ENCODE measurements around the gene CAMTA1.

The CAMTA1 gene

DNA sequence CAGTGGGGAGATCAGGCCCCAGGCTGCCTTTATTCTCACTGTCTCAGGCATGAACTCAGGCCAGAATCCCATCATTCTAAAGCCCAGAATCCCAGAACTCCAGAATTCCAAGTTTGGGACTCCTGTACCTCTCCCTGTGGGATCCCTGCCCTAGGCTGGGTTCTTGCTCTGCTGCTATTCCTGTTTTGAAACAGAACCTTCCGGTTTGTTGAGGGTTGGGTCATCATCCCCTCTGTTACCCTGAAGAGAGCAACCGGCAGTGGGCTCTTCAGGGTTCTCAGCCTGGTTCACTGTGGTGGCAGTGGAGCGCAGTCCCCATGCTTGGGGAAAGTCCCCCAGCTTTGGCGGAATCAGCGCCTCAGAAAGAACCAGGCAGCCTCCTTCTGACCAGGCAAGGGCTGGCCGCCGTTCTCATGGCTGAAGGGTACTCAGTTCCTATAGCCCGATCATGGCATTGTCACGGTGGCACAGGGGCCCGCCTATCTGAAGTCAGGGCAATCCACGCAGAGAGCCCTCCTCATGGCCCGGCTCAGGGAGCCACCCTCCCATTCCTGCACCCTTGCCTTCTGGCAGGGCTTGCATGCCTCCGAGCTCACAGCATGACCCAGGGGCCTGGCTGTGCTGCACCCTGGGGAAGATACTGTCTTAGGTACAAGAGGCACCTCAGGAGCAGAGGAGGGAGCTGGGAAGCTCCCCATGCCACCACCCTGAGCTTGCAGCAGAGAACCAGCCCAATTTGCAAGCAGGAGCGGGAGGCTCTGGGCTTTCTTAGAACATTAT lies 650.2 kb downstream of the CAMTA1 start:
- no peak for DNase-seq (ENCODE audit: low spot score)

DNA sequence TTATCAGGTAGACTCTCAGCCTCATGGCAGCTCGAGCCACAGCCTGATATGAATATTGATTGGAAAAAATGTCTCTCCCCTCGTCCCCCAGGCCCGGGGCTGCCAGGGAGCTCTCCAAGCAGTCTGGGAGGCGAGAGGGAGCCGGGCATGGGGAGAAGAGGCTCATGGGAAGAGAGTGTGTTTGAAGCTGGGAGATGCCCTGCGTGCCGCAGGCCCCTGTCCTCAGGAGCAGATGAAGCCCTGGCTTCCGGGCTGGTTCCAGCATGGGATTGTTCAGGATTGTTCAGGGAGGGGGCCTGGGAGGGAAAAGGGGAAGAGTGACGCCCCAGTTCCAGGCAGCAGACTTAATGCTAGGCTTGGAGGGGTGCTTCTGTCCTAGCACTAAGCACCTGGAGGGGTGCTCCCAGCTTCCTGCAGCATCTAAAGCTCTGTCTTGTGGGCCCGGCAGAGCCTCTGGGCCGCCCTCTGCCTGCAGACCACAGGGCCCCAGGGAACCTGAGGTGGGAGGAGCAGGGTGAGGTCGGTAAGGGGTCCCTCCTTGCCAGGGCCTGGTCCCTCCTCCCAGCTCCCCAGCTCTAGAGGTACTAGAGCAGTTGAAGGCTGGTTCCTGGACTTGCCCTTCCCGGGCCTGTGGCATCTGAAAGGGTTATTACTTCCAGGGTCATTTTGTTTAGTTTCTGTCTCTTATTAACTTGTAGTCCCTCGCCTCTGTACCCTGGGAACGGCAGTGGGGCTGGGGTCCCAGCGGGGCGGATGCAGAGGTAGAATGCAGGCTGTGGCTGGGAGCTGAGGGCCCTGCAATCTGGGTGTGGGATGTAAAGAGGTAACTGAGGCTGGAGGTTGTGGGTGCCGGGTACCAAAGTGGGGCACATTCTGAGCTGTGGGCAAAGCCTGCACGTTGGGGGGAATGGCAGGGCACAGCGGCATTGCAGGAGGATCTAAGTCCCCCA lies 651.1 kb downstream of the CAMTA1 start:
- no peak for DNase-seq (ENCODE audit: low spot score)

DNA sequence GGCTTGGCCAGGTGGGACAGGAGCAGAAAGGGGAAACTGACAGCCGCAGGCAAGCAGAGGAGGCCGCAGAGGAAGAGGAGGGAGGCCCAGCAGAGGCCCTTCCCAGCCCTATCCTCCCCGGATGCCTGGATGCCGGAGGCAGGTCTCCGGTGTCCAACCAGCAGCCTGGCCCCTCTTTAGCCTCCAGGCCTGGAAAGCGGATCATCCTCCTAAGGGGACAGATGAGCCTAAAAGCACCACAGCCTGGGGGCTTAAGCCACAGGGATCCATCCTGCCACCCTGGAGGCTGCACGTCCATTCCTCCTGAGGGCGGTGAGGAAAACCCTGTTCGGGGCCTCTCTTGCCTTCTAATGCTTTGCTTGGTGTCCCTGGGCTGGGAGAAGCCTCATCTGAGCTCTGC lies 651.8 kb downstream of the CAMTA1 start:
- DNase-seq (ENCODE audit: low spot score) = no peak

DNA sequence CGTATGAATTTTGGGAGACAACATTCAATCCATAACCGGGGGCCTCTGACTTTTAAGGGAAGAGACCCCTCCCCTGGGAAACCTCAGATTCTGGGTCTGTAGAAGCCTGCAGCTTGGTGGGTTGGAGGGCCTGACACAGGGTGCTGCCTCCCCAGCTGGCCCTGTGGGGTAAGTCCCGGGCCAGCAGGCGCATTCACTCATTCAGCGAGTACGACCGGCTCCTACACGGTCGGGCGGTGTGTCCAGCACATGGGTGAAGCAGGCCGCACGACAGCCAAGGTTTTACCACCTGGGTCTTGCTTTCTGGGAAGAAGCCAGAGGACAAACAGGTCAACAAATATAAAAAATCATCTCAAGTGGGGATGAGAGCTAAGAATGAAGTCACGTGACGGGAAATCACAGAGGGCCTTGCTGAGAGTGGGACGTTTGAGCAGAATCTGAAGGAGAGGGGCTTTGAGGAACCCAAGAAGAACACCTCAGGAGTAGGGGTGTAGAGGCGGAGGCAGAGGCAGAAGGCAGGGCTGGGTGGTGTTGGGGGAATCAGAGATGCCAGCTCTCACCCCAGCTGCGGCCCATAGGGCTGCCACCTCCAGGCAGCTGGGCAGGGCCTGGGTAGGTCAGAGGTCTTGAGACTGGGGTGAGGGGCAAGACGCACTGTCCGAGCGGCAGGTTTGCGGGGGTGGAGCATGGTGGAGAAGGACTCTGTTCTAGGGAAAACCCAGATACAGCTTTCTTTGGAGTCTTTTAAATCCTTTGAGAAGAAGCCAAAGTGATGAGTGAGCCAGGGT lies 652.5 kb downstream of the CAMTA1 start:
- no peak for DNase-seq (ENCODE audit: low spot score)

DNA sequence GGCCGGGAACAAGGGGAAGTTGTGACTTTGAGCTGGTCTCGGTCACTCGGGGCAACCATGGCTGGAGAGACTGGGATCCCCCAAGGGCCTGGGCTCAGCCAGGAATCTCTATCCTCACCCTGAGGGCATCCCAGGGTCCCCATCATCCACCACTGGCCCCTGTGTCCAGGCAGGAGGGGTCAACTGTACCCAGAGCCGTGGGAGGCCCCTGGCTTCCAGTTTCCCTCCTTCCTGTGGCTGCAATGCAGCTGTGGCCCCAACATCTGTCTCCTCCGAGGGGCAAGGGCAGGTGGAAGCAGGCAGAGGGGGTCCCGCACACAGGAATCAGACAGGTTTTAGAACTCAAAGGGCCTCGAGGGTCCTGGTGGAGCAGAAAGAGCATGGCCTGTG lies 653.1 kb downstream of the CAMTA1 start:
- DNase-seq (ENCODE audit: low spot score) = no peak

DNA sequence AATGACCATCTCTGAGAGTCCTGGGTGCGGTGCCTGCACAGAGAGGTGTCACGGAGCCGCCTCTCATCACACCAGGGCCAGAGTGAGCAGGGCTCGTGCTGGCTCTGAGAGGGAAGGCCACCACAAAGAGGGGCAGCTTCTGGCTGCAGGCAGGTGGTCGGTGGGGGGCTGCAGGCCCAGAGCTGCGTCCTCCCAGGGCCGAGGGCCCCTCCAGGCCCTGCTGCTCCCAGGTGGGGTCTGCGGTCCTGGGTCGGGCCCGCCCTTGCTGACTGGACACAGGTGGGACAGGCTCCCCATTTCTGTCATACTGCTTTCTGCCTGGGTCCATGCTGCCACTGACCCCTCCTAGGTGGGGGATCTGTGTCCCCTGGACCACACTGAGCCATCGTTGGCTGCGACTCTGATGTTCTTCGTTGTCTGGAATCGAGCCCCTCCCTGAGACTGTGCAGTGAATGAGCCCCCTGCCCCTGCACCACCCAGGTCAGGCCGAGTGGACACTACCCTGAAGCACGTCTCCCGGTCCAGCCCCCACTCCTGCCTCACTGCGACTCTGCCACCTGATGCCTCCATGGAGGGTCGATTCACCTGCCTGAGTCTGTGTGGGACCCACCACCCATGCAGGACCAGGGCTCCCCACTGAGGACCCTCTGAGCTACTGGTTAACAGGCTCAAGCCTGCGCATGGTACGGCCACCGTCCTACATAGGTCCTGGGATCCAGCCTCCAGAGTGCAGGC lies 653.8 kb downstream of the CAMTA1 start:
- DNase-seq (ENCODE audit: low spot score) = no peak

DNA sequence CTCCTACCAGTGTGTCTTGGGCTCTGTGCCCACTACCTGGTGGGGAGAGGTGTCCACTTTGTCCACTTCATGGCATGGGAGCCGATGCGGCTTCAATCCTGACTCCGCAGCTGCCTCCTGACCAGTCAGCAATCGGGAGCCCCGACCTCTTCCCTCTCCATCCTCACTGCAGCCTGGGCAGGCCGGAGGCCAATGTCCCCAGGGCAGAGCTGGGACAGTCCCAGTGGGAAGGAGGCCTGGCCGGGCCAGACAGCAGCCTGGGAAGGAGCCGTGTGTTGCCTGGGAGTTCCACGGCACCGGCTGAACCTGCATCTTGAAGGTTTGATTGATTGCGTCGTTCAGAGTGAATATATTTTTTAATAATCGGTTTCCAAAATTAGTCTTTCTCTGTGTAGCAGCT lies 654.9 kb downstream of the CAMTA1 start:
- DNase-seq (ENCODE audit: low spot score) = no peak

DNA sequence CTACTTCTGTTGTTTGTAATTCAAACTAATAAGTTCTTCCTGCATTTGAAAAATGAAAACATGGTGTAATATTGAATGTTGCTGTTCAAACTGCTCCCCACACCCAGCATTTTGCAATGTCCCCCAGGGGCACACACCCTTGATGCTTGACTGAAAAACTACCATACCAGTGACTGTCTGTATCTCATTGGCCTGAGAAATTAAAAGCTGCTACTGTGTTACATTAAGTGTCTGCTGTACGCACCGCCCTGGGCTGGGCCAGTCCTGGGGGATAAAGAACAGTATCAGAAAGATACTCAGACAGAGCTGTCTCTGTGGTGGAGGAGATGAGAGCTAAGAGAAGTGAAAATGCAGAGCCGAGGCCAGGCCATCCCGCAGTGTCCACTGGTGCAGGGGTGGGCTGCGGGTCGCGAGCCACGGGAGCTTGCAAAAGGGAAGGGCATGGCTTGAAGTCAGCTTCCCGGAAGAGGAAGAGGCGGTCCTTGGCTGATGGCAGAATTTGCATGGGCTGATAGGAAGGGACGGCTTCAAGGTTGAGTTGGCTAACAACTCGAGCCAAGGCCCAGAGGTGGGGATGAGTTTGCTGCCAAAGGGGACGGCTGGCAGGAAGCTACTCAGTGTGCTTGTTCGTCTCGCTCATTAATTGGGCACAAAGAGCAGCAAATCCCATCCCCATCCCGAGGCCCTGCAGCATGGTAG lies 656.0 kb downstream of the CAMTA1 start:
- DNase-seq (ENCODE audit: low spot score) = no peak

DNA sequence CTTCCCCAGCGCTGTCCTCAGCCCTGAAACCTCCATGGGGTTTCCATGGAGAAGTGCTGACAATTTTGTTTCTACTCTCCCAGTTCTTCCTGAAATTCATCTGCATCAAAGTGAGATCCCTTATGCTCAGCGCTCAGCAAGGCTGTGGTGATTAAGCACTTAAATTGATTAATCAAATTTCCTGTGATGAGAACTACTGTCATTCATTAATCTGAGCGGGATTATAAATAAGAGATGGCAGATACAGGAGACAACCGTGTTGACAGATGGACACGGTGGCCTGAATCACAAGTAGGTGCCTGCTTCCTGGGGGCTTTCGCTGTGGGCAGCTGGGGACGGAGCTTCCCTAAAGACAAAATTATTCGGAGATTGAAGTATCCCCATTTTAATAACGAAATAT lies 656.8 kb downstream of the CAMTA1 start:
- DNase-seq (ENCODE audit: low spot score) = no peak

DNA sequence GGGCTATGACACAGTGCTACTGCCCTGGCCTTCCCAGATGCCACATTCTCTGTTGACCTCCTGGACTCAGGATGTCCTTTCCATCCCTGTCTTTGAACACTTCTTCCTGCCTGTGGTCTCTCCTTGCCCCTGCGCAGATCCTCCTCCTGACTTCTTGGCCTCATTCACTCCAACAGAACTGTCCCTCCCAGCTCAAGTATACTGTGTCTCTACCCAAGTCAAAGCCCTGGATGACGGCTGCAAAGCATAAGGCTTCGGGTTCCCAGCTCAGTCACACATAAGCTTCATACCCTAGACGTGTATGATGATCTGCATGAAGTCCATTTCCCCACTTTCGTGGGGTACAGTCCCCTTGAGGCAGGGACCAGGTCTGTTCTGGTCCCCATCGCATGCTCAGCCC lies 657.7 kb downstream of the CAMTA1 start:
- DNase-seq (ENCODE audit: low spot score) = no peak

DNA sequence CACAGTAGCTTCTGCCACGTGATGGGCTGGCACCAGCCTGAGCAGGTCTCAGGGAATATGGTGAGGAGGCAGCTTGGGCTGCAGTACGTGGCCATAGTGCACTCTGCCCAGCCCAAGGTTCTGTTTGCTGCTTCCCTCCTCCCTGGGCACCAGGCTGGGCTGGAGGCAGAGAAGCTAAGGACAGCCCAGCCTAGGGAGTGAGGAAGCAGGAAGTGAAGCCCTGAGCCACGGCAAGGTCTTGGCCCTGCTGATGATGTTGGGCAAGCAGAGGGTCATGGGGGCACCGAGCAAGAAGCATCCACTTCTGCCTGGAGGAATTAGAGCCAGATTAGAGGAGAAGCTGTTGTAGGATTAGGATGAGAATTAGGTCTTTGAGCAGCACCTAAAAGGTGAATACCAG lies 659.1 kb downstream of the CAMTA1 start:
- no peak for DNase-seq (ENCODE audit: low spot score)

DNA sequence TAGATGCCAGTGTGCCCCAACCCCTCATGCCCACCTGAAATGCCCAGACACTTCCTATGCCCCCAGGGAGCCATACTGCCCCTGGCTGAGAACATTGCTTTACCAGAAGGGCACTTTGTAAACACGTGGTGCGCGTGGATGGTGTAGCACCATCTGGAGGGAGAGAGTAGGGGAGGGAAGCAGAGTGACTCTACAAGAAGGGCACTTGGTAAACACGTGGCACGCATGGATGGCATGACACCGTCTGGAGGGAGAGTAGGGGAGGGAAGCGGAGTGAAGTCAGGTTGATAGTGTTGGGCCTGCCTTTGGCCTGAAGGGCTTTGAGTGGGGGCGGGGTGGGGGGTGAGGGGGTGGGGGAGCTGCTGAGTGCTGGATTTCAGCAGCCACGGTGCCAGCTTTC lies 661.8 kb downstream of the CAMTA1 start:
- no peak for DNase-seq (ENCODE audit: low spot score)

DNA sequence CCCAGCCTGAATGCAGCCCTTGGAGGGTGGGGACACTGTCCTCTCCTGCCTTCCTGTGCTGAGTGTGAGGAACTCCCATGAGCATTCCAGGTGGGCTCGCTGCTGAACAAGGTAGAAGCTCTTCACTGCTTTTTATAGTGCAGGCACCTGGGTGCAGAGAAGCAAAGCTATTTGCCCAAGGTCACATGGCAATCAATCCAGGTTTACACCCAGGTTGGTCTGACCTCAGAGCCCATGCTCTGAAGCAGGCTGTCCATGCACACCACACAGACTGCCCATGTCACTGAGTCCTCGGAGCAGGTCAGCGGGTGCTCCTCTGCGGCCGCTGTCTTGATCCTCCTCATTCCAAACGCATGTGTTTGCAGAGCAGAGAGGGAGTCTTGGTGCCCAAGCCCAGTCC lies 662.5 kb downstream of the CAMTA1 start:
- no peak for DNase-seq (ENCODE audit: low spot score)

DNA sequence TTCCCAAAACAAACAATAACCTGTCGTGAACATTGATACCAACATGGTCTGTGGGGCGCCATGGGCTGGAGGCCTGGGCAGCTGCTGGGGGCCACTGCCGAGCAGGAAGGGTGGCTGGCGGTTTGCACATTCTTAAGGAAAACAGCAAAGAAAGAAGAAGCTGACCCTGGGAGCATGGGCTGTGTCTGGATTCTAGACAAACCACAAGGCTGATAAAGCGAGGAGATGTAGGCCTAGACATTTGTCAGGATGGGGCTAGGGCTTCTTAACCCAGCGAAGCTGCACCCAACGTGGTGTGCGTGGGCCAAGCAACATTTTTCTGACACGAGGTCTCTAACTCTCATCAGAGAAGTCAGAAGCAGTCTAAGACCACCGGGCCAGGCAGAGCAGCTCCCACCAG lies 663.7 kb downstream of the CAMTA1 start:
- no peak for DNase-seq (ENCODE audit: low spot score)

DNA sequence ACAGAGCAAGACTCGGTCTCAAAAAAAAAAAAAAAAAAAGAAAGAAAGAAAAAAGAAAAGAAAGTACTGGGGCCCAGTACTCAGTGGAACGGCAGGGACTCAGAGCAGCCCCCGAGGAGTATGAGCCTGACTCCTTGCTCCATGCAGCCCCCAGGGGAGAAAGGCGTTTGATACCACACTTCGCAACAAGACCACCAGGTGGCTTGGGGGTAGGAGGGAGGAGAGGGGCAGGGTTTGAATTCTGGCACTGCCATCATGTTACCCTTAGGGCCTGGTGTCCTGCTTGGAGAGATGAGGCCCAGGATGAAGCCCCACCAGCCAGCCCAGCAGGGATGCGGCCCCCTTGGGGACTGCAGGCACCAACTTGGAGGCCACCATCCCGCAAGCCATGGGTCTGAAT lies 664.5 kb downstream of the CAMTA1 start:
- DNase-seq (ENCODE audit: low spot score) = no peak

DNA sequence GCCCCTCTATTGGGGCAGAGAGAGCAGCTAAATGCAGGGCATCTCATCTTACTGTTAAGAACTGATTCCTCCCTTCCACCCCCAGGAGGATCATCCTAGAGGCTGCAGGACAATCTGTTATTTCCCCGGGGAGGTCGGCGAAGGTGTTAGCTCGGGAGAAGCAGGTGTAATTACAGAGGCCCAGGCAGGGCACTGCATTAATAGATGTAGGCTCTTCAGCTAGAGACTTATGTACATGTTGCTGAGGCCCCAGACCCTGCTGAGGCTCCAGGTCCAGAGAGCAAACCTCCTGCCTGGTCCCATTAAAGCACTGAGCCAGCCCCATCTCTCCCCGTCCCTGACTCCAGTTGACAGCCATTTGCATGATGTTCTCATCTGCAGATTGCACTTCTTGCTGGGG lies 665.6 kb downstream of the CAMTA1 start:
- DNase-seq (ENCODE audit: low spot score) = no peak

DNA sequence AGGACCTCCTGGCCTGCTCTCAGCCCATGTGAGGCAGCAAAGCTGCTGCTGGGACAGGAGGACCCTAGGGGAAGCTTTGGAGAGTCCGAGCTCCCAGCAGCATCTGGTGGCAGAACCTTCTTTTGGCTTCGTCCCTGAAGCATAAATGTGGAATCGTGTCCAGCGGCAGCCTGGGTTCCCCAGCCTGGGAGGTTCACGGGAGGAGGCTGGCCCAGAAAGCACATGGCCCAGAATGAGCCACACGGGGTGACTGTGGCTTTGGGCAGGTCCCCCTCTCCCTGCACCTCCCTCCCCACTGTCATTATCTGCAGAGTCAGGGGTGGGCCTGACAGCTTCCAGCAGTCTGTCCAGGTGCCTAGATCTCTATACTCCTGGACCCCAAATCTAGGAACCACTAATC lies 667.8 kb downstream of the CAMTA1 start:
- DNase-seq (ENCODE audit: low spot score) = no peak

DNA sequence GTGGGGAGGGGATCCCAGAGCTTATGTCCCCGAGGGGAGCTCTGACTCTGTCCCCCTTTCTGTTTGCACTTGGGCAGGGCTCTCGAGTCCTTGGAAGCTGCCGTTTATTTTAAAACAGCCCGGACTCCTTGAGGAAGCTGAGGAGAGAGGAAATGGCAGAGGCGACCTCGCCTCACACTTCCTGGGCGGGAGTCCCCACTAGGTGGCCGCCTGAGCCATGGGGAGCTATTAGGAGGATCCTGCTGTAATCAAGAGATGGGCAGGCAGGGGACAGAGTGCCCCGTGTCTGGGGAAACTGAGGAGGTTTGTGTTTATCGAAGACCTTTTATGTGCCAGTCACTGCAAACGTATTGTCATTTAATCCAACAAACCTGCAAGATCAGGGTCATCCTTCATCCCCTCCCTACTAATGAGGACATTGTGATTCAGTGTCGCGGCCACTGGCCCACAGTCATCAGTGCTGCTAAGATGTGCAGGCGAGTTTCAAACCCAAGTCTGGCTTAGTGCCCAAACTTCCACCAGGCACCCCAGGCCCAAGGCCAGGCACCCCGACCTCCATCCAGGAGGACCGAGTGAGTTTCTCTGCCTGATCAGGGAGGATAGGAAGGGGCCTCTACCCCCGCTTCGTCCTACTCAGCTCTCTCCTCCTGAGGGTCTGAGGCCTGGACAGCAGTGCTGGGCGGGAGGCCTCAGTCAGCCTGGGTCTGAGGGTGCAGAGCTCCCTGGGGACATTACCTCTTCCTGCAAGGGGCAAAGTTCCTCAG lies 669.0 kb downstream of the CAMTA1 start:
- peak; percentile 32 for DNase-seq (ENCODE audit: low spot score)

DNA sequence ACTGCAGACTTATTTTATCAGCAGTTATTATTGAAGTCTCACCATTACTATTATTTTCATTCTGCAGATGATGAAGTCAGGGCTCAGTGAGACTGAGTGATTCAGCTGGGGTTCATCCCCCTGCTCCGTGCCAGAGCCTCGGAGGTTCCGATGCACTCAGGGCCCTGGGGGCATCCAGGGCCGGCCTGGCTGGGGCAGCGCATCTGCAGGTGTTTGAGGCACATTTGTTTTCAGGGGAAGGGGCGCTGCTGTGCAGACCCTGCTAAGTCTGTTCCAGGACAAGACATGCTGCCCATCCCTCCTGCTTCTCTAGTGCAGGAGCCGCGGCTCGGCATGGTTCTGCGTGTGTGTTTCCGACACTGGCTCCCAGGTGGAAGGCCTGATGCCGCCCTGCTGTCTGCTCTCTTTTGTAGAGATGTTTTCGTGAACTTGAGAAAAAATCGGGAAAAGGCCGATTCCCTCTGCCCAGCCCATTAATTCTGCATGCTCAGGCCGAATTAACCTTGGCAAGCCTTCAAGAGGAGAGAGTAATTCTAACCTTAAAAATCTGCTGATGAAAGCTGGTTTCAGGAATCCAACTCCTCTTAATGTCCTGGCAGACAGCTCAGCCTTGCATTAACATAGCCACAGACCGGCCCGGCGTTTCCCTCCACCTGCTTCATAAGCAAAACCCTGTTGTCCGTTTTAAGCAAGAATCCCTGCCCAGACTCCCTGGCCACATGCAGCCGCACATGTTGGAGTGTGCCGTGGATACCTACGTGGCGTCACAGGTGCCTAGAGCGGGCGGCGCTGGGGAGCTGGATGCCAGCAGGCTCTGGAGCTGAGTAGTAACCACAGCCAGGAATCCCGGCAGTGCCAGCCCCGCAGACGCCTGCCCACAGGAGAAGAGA lies 669.9 kb downstream of the CAMTA1 start:
- peak; percentile 12 for DNase-seq (ENCODE audit: low spot score)

Measured in pons (tissue), 1 donor.